NCI-H2227 (cell line): ENCODE measurements around the gene NCOA7.
"Not testable (repeated sequence)": the region's sequence is repeated elsewhere in the genome, so short reads cannot be mapped to it uniquely, and the experiment has no call there.

Source experiments
- DNase-seq: peaks from one replicate; lab custom pipeline; 2025; ENCODE audit not compliant: unreplicated experiment; lab: John Stamatoyannopoulos, UW

Gene NCOA7

DNA sequence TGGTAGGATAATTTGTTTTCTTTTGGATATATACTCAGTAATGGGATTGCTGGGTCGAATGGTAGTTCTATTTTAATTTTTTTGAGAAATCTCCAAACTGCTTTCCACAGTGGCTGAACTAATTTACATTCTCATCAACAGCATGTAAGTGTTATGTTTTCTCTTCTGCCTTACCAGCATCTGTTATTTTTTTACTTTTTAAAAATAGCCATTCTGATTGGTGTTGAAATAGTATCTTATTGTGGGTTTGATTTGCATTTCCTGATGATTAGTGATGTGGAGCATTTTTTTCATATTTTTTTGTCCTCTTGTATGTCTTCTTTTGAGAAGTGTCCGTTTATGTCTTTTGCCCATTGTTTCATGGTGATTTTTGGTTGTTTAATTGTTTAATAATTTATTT, 177.7 kb downstream of the NCOA7 start:
- no peak for DNase-seq

DNA sequence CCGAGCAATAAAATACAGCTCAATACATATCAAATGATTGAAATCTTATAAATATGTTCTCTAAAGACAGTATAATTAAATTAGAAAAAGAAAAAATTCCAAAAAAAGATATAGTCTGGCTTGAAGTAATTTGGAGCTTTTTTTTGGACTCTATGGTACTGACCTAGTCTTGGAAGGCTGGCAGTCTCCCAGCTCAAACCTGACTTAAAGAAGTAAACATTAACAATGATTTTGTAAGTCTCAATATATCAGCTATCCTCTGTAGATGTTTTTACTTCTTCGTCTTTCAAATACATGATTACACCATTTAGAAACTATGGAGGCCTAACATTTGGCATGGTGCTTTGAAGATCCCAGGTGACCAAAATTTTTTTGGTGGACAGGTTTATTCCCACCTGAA, 180.0 kb downstream of the NCOA7 start:
- no peak for DNase-seq

GRCh38 chr6:125972478-125972877, 181.7 kb downstream of the NCOA7 start:
- not testable (repeated sequence) for DNase-seq

DNA sequence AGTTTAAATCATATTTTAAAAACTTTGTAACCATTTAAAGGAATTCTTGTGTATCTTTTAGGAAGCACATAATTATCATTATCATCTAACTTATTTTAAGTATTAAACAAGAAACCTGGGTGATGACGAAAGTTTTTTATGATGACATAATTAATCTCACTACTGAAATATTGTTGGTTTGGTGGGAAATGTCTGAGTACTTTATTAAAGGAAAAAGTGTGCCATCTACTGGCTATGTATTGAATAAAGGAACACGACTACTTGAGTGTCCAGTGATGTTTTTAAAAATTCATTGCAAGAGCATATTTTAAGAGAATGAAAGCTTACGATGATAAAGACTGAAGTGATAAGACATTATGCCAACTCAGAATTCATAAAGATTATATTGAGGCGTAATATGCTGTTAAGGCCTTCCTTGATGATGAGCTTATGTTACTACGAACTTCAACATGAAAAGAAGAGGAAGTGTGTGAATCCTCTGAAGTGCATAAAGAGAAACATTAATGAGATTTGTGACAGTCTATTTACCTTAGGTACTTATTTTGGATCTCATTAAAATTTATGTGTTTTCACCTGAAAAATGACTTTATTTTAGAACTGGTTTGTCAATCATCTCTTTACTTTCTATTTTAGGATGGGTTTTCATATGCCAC, 183.6 kb downstream of the NCOA7 start:
- peak; percentile 57 for DNase-seq

DNA sequence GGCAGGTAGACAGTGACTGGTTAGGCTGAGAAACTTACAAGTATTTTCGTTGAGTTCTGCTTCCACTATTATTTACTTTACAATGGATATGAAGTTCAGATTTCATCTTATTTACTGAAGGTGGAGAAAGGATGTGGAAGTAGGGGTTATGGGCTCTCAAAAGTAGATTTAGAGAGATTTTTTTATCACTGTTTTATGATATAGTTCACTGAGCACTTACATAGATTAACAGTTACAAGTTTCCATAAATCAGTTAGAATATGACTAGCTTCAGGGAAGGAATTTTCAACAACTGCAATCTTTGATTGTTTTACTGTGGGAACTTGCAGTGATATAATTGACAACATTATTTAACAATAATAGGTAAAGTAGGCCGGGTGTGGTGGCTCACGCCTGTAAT, 188.3 kb downstream of the NCOA7 start:
- DNase-seq: no peak
